Raji (cell line): Measurements from ENCODE around the gene CGB3.
"Not testable (repeated sequence)": the region's sequence is repeated elsewhere in the genome, so short reads cannot be mapped to it uniquely, and the experiment has no call there.

ENCODE experiments used
- POLR2A ChIP-seq: IDR thresholded peaks from 2 replicates; pipeline ENCODE4 v1.6.1; 2011; ENCODE audit warnings: low read depth, low read length, control low read depth; ENCODE audit not compliant: insufficient read depth

Gene CGB3

DNA sequence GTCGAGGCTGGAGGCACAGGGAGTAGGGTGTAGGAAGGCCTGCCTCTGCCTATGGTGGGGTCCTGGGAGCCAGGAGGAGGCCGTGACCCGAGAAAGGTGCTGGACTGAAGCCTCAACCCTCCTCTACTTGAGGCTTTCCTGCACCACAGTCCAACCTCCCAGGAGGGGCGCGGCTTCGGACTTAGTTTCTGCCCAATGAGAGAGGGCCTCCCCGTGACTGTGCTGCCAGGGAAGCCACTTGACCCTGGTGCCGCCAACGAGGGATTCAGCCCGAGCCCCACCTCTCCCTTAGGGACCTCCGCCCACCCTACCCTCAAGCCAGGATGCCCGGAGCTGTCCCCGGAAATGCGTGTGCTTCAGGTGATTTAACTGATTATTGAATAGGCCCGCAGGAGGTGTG is at the start of gene CGB3:
Gene CGB3 (minus strand): TSS at position 101 of the 400 bp plus-strand sequence. CDS start 362 bp downstream, outside the sequence.
- not testable (repeated sequence) for TF ChIP-seq POLR2A

DNA sequence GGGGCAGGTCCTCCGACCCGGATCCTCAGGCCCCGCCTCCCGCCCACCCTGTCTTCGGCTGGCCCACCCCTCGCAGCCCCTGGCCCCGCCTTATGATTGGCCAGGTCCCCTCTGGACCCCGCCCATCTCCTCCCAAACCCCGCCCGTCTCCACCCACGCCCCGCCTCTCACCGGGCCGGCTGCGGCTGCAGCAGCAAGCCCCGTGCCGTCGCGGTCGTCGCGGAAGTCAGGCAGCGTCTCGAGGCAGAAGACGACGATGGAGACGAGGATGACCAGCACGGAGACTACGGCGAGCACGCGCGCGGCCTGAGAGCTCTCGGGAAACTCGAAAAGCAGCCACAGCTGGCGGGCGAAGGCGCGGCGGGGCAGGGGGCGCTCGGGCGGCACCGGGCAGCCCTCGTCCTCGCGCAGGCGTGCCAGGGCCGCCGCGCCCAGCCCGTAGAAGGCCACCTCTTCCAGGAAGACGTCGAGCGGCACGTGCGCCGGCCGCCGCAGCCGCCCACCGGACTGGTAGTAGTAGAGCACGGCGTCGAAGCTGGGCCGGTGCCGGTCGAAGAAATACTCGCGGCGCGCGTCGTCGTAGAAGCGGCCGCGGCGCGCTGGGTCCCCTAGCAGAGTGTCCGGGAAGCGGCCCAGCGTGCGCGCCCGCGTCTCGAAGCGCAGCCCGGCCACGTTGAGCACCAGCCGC is 47.9 kb upstream of the CGB3 start:
- no peak for TF ChIP-seq POLR2A

DNA sequence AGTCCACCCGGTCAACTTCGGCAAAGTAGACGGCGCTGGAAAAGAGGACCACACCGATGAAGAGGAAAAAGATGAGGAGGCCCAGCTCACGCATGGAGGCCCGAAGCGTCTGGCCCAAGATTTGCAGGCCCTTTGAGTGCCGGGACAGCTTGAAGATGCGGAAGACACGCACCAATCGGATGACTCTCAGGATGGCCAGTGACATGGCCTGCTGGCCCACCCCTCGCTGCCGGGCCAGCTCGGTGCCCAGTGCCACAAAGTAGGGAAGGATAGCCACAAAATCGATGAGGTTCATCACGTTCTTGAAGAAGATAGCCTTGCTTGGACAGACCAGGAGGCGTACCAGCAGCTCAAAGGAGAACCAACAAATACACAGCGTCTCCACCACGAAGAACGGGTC is 46.3 kb upstream of the CGB3 start:
- no peak for TF ChIP-seq POLR2A

GRCh38 chr19:49069026-49069425 is 44.9 kb upstream of the CGB3 start:
- TF ChIP-seq POLR2A: no peak

GRCh38 chr19:49067554-49067953 is 43.4 kb upstream of the CGB3 start:
- TF ChIP-seq POLR2A: no peak

- no peak for TF ChIP-seq POLR2A
Observed at GRCh38 chr19:49065905-49066512, 41.9 kb upstream of the CGB3 start.

GRCh38 chr19:49064768-49065611 is 40.9 kb upstream of the CGB3 start, which contains the start of gene NTF4:
Gene NTF4, minus strand, starts transcription at chr19:49064818. Its CDS starts 2,821 bp downstream, at chr19:49061997.
- TF ChIP-seq POLR2A: no peak

GRCh38 chr19:49064029-49064629 is 40.0 kb upstream of the CGB3 start:
- no peak for TF ChIP-seq POLR2A

GRCh38 chr19:49061445-49061844 is 37.3 kb upstream of the CGB3 start:
- no peak for TF ChIP-seq POLR2A

DNA sequence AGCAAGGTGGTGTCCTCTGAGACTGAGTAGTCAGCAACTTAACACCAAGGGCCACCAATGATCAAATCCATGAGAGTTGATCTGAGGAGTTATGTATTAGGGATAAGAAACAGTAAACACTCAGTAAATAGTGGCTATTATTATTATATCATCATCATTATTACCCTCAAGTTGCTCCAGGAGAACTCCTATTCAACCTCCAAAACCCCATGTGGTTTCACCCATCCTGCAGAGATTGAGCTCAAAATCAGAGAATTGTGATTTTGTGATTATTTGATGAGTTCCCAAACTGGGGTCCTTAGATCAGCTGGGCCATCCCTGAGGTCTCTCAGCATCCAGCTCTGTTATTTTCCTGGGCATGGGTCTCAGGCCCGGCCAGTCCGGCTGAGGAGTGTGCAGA is 36.9 kb upstream of the CGB3 start:
- no peak for TF ChIP-seq POLR2A

DNA sequence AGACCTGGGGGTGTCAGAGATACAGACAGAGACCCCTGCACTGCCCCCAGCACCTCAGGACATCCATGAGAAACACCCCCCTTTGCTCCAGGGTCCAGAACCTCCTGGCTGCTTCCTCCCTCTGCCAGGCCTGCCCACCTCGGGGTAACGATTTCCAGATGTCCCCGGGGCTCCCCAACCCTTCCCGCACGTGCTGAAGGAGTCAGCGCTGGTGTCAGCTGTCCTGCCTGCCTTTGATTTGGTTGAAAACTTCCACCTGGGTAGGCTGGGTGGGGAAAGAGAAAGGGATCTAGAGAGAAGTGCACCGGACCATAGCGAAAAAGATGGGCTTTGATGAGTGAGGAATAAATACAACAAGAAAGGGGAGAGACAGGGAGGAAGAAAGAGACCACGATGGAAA is 34.9 kb upstream of the CGB3 start:
- no peak for TF ChIP-seq POLR2A

- TF ChIP-seq POLR2A: no peak
Observed at GRCh38 chr19:49058562-49058961, 34.4 kb upstream of the CGB3 start.

- no peak for TF ChIP-seq POLR2A
Observed at GRCh38 chr19:49057636-49058234, 33.6 kb upstream of the CGB3 start, which contains the start of gene CGB7. Gene CGB7, minus strand, starts transcription at chr19:49057749. Its CDS starts 2,374 bp downstream, at chr19:49055375.

DNA sequence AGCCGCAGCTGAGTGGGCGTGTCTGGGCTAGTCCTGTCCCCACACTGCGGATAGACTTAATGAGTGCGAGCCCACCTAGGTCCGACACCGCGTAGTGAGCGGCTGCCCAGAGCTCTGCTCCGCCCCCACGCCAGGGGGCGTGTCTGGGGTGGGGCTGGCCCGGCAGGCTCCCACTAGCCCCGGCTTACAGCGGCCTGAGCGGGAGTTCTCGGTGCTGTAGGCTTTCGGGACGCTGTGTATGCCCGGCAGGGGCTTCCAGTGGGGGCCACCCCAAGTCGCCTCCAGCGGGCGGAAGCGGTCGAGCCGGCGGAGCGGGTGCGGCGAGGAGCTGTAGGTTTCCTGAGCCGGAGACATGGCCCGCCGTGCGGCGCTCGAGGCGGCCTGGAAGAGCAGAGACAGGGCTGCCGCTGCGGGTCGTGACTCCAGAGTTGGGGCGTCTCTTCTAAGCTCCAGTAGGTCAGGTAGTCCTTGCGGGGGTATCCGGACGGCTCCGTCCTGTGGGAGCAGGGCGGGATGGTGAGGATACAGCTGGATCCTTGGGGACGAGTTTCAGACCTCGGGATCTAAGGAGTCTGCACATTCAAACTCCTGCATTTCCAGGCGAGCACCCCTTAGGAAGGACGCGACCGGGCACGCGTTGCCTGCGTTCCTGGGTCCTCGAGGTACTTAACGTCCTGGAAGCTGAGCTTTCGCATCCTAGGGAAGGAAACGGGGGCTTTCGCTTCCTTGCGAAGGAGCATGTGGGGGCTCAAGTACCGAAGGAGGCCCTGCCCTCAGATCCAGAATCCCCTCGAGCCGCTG is 32.2 kb upstream of the CGB3 start:
- no peak for TF ChIP-seq POLR2A
